Left ventricle myocardium inferior (tissue), 1 donor: ENCODE data around the gene E2F6. TPM values are rescaled to one million over a fixed set of nuclear protein-coding genes. Genes with fewer than 3 reads are reported as not detected.

ENCODE experiments used
- DNase-seq: peaks from one replicate; pipeline ENCODE4 v3.0.0-alpha.2; 2020
- H3K27ac ChIP-seq: fragments of 200-600 bp; replicated peaks from 2 replicates; pipeline ENCODE4 v1.8.0; 2021
- H3K27me3 ChIP-seq: fragments of 200-600 bp; 2 replicates; pipeline ENCODE4 v1.8.0; 2021; ENCODE audit warnings: low read depth
- H3K36me3 ChIP-seq: fragments of 200-600 bp; 2 replicates; pipeline ENCODE4 v1.8.0; 2021
- H3K4me1 ChIP-seq: fragments of 200-600 bp; 2 replicates; pipeline ENCODE4 v1.8.0; 2021
- H3K4me3 ChIP-seq: fragments of 200-600 bp; 2 replicates; pipeline ENCODE4 v1.8.0; 2021; ENCODE audit warnings: mild to moderate bottlenecking, moderate library complexity
- H3K9me3 ChIP-seq: fragments of 200-600 bp; replicated peaks from 2 replicates; pipeline ENCODE4 v1.8.0; 2021
- CTCF ChIP-seq: fragments of 200-600 bp; IDR thresholded peaks from 2 replicates; pipeline ENCODE4 v1.8.0; 2021; ENCODE audit warnings: antibody characterized with exemption, mild to moderate bottlenecking, borderline replicate concordance
- intact Hi-C: fragments of 100-400 bp; cut with micrococcal nuclease; formaldehyde crosslinking; loops from one replicate; pipeline ENCODE4 v1.11.0; 2022
- total RNA-seq: library from RNA; stranded (reverse); fragmentation: NEBNext Ultra II Directional; extraction: Animal tissue kit (Norgen Biotek cat#: 25700); gene quantifications from one replicate; pipeline ENCODE4 v1.2.1, GENCODE V29; 2021
- donor health status: DM: no; HTN: yes; CAD: no; lungs with severe emphysema.

E2F6 gene
- total RNA-seq, 1 donor from 2014 or later, result 12.8 TPM

DNA sequence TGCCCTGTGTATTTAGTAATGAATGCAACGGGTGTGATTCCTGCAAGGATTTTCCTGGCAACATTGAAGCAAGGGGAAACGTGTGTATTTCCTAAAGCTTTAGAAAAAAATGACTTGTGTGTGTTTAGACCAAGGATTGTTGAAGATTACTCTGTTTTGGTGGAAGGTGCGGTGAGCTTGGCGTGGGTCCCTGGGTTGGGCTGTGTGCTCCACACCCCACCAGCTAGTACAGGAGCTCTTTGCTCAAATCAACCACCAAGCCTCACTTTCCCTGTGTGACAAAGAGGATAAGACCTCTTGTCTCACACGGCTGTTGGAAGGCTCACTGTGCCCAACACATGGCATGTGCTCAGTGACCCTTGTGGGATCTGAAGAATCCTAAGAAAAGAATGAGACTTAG lies 46.5 kb upstream of the E2F6 start:
- TF ChIP-seq CTCF, result no peak
- H3K27ac ChIP-seq, result no peak overlapping the region
- no peak for DNase-seq
- intact Hi-C loops, result no loop called here
- H3K4me1 ChIP-seq, result no peaks in the 10 kb centered on the region
- H3K27me3 ChIP-seq, result no peaks in the 10 kb centered on the region
- no peak overlapping the region for H3K4me3 ChIP-seq
- H3K36me3 ChIP-seq, result no peaks in the 10 kb centered on the region
- no peaks in the 10 kb centered on the region for H3K9me3 ChIP-seq

DNA sequence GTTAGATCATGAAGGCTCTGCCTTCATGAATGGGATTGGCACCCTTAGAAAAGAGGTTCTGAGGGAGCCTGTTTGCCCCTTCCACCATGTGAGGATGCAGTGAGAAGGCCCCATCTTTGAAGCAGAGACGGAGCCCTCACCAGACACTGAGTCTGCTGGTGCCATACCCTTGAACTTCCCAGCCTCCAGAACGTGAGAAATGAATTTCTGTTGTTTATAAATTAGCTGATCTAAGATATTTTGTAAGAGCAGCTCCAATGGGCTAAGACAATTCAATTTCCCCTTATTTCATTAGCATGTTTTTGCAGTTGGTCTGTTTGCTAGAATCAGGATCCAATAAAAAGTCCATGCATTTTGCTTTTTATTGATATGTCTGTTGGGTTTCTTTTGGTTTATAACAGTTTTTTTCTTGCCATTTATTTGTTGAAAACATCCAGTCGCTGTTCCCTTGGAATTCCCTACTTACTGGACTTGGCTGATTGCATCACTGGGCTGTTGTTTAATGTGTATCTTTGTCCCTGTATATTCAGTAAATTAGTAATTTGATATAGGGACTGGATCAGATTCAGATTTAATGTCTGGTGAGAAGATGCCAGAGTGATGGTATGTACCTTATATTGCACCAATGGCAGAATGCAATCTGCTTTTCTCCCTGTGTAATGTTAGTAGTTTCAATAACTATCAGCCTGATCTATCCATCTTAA lies 43.8 kb upstream of the E2F6 start:
- H3K27ac ChIP-seq, result no peak overlapping the region
- intact Hi-C loops, result no loop called here
- TF ChIP-seq CTCF, result no peak
- H3K4me1 ChIP-seq, result peaks cover 11% of the 10 kb centered on the region
- no peaks in the 10 kb centered on the region for H3K27me3 ChIP-seq
- no peak overlapping the region for H3K4me3 ChIP-seq
- H3K36me3 ChIP-seq, result no peaks in the 10 kb centered on the region
- no peak for DNase-seq
- no peaks in the 10 kb centered on the region for H3K9me3 ChIP-seq

GRCh38 chr2:11508279-11508678 lies 42.3 kb upstream of the E2F6 start:
- Histone ChIP-seq H3K27me3 (no peaks in the 10 kb centered on the region), H3K27ac (no peak overlapping the region), H3K4me3 (no peak overlapping the region), H3K9me3 (peaks cover 3% of the 10 kb centered on the region), H3K36me3 (no peaks in the 10 kb centered on the region), H3K4me1 (peaks cover 11% of the 10 kb centered on the region)
- TF ChIP-seq CTCF, result no peak
- no peak for DNase-seq
- intact Hi-C loops, result no loop called here

DNA sequence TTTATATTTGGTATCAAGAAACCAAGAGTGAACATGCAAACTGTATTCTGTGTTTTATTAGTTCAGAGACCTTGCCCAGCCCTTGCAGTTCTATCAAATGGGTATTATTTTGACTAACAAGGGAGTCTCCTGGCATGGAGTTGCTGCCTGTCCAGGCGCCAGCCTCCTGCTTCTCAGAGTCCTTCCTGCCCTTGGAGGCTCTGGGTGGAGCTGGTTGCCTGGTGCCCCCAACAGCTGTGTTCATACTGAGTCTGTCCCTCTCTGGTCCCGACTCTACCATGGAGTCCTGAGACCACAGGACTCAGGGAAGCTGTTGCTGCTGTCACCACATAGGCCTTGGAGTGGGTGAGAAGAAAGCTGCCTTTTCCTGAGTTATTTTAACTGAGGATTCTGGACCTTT lies 41.6 kb upstream of the E2F6 start:
- no peak for DNase-seq
- H3K4me1 ChIP-seq, result peaks cover 11% of the 10 kb centered on the region
- TF ChIP-seq CTCF, result no peak
- no peak overlapping the region for H3K4me3 ChIP-seq
- no peak overlapping the region for H3K27ac ChIP-seq
- intact Hi-C loops, result no loop called here
- no peaks in the 10 kb centered on the region for H3K27me3 ChIP-seq
- H3K36me3 ChIP-seq, result no peaks in the 10 kb centered on the region
- peaks cover 10% of the 10 kb centered on the region for H3K9me3 ChIP-seq

DNA sequence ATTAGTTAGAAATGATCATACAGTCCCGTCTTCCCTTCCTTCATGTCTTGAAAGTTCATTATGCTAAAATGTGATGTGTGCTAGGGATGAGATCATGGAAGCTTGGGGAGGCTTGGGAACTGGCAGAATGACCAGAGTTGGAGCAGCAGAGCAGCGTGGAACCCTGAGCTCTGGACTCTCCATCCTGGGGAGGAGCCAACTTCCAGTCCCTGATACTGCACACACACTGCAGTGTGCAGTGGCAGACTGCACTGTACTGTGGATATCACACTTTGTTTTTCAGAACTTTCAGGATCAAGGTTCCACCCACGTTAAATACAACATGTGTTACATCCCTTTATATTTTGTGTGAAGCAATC lies 40.6 kb upstream of the E2F6 start:
- Histone ChIP-seq H3K9me3 (peaks cover 10% of the 10 kb centered on the region), H3K4me3 (no peak overlapping the region), H3K27me3 (no peaks in the 10 kb centered on the region), H3K36me3 (no peaks in the 10 kb centered on the region), H3K4me1 (peaks cover 11% of the 10 kb centered on the region), H3K27ac (no peak overlapping the region)
- intact Hi-C loops, result no loop called here
- DNase-seq, result no peak
- TF ChIP-seq CTCF, result no peak
